Bronchial epithelial cell (primary cell): ENCODE measurements around the gene BPIFB3. TPM values are rescaled to one million over a fixed set of nuclear protein-coding genes. Genes with fewer than 3 reads are reported as not detected.
"Not testable (repeated sequence)": the region's sequence is repeated elsewhere in the genome, so short reads cannot be mapped to it uniquely, and the experiment has no call there.

Experiments
- DNase-seq: peaks from one replicate; pipeline ENCODE4 v3.0.0-alpha.2; 2010; ENCODE audit warnings: low read depth
- FAIRE-seq: peaks from 2 replicates; lab custom pipeline; 2011; peaks lifted over from hg19 to GRCh38; lab: Jason Lieb, UNC
- H3K27me3 ChIP-seq: 2 replicates; pipeline ENCODE4 v1.5.1; 2011; ENCODE audit warnings: low read length; ENCODE audit not compliant: control insufficient read depth, insufficient read depth
- H3K36me3 ChIP-seq: 2 replicates; pipeline ENCODE4 v1.5.1; 2011; ENCODE audit warnings: low read length; ENCODE audit not compliant: control insufficient read depth, insufficient read depth
- H3K4me3 ChIP-seq: 2 replicates; pipeline ENCODE4 v1.5.1; 2011; ENCODE audit warnings: mild to moderate bottlenecking, low read depth, low read length, control low read depth
- CTCF ChIP-seq: IDR thresholded peaks from 2 replicates; pipeline ENCODE4 v1.5.1; 2011; ENCODE audit warnings: mild to moderate bottlenecking, moderate library complexity, low read length, control low read depth, inconsistent platforms; ENCODE audit not compliant: insufficient read depth, severe bottlenecking
- total RNA-seq: library from RNA; depleted of rRNA; stranded (reverse); fragments of >200 nt; gene quantifications from 2 replicates; pipeline ENCODE4 v1.2.1, GENCODE V29; 2014

Gene BPIFB3
- total RNA-seq, 1 donor from 2014 or later, result not detected

GRCh38 chr20:33105316-33105924 is 51.7 kb downstream of the BPIFB3 start:
- H3K27me3 ChIP-seq, result no peaks in the 10 kb centered on the region

DNA sequence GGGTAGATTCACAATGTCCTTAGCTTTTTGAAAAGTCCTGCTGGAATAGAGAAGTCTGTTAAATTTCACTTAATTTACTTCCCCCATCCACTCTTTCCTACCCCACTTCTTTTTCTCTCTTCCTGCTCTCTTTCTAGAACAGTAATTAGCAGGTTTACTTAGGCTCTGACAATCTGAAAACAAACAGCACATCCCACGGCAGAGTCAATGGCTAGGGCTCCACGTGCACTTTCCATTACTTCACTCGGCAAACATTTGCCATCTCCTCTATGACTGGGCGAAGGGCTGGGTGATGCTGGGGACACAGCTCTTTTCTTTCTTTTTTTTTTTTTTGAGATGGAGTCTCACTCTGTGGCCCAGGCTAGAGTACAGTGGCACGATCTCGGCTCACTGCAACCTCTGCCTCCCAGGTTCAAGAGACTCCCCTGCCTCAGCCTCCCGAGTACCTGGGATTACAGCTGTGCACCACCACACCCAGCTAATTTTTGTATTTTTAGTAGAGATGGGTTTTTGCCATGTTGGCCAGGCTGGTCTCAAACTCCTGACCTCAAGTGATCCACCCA is 52.4 kb downstream of the BPIFB3 start:
- FAIRE-seq, DNase-seq, H3K4me3 ChIP-seq, H3K36me3 ChIP-seq, H3K27me3 ChIP-seq: not testable (repeated sequence)

More at GRCh38 chr20:33105316-33105924, 51.7 kb downstream of the BPIFB3 start:
- DNase-seq (no peak), FAIRE-seq (no peak)
- Histone ChIP-seq H3K36me3 (no peaks in the 10 kb centered on the region), H3K4me3 (no peak overlapping the region)
- no peak for TF ChIP-seq CTCF

- no peak for TF ChIP-seq CTCF
- Histone ChIP-seq H3K4me3 (no peak overlapping the region), H3K27me3 (no peaks in the 10 kb centered on the region), H3K36me3 (no peaks in the 10 kb centered on the region)
- DNase-seq, result no peak
- no peak for FAIRE-seq
These were observed 55.0 kb downstream of the BPIFB3 start for GRCh38 chr20:33108661-33109060.

DNA sequence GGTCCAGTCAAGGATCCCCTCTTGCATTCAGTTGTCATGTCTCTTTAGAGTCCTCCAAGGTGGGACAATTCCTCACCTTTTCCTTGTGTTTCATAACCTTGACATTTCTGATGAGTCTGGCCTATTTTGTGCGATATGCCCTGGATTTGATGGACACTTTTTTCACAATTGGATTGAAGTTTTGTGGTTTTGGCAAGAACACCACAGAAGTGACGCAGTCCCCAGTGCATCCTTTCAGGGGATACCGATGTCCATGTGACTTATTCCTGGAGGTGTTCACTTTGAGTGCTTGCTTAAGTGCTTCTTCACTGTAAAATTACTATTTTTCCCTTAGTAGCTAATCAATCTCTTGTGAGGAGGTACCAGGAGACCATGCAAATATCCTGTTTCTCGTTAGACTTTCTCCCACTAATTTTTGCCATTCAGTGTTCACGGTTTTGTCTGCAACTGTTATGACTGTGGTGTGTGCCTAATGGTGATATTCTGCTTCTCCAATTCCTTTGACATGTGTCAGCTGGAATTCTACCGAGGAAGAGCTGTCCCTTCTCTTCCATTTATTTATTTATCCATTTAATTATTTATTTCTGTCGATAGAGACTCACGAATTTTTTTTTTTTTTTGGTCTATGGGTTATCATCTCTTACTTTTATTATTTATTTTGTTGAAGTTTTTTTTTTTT is 56.6 kb downstream of the BPIFB3 start:
- Histone ChIP-seq H3K4me3 (no peak overlapping the region), H3K36me3 (no peaks in the 10 kb centered on the region), H3K27me3 (no peaks in the 10 kb centered on the region)
- TF ChIP-seq CTCF, result no peak
- DNase-seq, result no peak
- FAIRE-seq, result peak; percentile 66

- TF ChIP-seq CTCF, result no peak
- no peaks in the 10 kb centered on the region for H3K36me3 ChIP-seq
- no peaks in the 10 kb centered on the region for H3K27me3 ChIP-seq
- H3K4me3 ChIP-seq, result no peak overlapping the region
- DNase-seq, result no peak
- no peak for FAIRE-seq
These were observed 57.6 kb downstream of the BPIFB3 start for GRCh38 chr20:33111306-33111705.

GRCh38 chr20:33112547-33113386 is 59.1 kb downstream of the BPIFB3 start:
- no peak for DNase-seq
- FAIRE-seq, result no peak
- H3K27me3 ChIP-seq, result no peaks in the 10 kb centered on the region
- no peak overlapping the region for H3K4me3 ChIP-seq
- H3K36me3 ChIP-seq, result no peaks in the 10 kb centered on the region
- no peak for TF ChIP-seq CTCF
